ENCODE results near the gene XYLT1.

DNA sequence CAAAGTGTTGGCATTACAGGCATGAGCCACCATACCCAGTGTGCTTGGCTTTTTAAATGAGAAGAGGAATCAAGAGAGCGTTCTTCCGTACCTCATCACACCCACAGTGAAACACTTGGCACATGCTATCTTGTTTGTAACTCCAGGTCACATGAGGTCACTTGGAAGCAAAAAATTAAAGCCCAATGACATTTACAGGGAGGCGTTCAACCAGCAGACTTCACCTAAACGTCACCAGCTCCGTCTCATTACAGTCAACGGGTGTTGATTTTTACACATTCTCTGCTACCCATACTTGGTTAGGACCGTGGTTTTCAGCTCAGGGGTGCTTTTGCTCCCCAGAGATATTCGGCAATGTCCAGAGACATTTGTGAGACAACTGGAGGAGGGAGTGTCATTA, 127.0 kb downstream of the XYLT1 start:
- TF ChIP-seq PAX8 (IDR thresholded peaks at IDR 0.05) (no peak), CTCF (IDR thresholded peaks at IDR 0.05 in 2 of 3, conservative IDR thresholded peaks at IDR 0.05 in 1 of 3; ENCODE audit: control insufficient read depth in 2 of 3, extremely low read depth in 1 of 3, insufficient read depth in 1 of 3, low read depth in 3 of 3, low read length in 3 of 3) (no peak), NFXL1 (IDR thresholded peaks at IDR 0.05; ENCODE audit: borderline replicate concordance) (no peak), SP1 (IDR thresholded peaks at IDR 0.05; ENCODE audit: low read depth, low read length) (no peak), ATF3 (IDR thresholded peaks at IDR 0.05; ENCODE audit: borderline replicate concordance, extremely low read depth, low read depth, low read length) (no peak), POLR2A (IDR thresholded peaks at IDR 0.05; ENCODE audit: low read depth, low read length) (no peak), REST (IDR thresholded peaks at IDR 0.05; ENCODE audit: low read depth, low read length) (no peak), MXI1 (IDR thresholded peaks at IDR 0.05; ENCODE audit: low read depth, low read length) (no peak)

Data from GM12878 (cell line).